DMS53 treated with DMSO at 0.1 percent for 48 hours (cell line): ENCODE measurements around the gene ZNF841.
"Not testable (repeated sequence)": the region's sequence is repeated elsewhere in the genome, so short reads cannot be mapped to it uniquely, and the experiment has no call there.

Experiments used
- DNase-seq: peaks from one replicate; lab custom pipeline; 2025; ENCODE audit not compliant: unreplicated experiment; lab: John Stamatoyannopoulos, UW

ZNF841 gene

DNA sequence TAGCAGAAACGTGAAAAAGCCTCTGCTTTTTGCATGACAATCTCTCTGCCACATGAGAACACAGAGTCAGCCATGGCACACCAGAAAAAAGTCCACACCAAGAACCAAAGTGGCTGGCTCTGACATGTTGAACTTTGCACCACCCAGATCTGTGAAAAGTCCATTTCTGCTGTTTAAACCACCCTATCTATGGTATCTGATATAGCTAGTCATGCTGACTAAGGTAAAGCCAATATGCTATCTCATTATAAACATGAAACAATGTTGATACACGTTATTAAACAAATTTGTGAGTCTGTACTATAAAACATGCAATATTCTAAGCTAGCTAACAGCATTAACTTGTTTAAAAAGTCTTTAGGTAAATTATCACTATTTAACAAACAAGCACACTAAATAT lies 25.9 kb downstream of the ZNF841 start:
- no peak for DNase-seq

DNA sequence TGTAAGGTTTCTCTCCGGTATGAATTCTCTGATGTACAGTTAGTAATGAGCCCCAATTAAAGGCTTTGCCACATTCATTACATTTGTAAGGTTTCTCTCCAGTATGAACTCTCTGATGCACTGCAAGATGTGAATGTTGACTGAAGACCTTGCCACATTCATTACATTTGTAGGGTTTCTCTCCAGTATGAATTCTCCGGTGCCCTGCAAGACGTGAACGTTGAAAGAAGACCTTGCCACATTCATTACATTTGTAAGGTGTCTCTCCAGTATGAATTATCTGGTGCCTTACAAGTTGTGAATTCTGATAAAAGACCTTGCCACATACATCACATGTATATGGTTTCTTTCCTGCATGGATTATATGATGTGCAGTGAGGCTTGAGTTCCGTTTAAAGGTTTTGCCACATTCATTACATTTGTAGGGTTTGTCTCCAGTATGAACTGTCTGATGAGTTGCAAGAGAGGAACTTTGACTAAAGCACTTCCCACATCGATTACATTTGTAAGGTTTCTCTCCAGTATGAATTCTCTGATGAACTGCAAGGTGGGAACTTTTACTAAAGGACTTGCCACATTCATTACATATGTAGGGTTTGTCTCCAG lies 29.2 kb downstream of the ZNF841 start:
- no peak for DNase-seq

DNA sequence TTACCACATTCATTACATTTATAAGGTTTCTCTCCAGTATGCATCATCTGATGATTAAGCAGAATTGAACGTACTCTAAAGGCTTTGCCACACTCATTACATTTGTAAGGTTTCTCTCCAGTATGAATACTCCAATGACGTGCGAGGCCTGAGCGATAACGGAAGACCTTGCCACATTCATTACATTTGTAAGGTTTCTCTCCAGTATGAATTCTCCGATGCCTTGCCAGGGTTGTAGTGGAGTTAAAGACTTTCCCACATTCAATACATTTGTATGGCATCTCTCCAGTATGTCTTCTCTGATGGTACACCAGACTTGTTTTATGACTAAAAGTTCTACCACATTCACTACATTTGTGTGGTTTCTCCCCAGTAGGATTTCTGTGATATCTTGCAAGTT lies 30.2 kb downstream of the ZNF841 start:
- no peak for DNase-seq

DNA sequence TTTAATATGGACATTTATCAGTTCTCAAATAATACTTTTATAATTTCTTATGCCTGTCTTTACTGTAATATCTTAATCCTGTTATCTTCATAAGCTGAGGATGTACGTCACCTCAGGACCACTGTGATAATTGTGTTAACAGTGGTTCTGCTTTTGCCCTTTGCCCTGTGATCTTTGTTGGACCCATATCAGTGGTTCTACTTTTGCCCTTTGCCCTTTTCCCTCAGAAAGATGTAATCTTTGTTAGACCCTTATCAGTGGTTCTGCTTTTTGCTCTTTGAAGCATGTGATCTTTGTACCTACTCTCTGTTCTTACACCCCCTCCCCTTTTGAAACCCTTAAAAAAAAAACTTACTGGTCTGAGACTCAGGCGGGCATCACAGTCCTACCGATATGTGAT lies 39.1 kb downstream of the ZNF841 start:
- not testable (repeated sequence) for DNase-seq

DNA sequence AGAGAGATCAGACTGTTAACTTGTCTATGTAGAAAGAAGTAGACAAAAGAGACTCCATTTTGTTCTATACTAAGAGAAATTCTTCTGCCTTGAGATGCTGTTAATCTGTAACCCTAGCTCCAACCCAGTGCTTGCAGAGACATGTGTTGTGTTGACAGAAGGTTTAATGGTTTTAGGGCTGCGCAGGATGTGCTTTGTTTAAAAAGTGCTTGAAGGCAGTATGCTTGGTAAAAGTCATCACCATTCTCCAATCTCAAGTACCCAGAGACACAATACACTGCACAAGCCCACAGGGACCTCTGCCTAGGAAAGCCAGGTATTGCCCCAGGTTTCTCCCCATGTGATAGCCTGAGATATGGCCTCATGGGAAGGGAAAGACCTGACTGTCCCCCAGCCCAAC lies 43.8 kb downstream of the ZNF841 start:
- DNase-seq: peak; percentile 89

DNA sequence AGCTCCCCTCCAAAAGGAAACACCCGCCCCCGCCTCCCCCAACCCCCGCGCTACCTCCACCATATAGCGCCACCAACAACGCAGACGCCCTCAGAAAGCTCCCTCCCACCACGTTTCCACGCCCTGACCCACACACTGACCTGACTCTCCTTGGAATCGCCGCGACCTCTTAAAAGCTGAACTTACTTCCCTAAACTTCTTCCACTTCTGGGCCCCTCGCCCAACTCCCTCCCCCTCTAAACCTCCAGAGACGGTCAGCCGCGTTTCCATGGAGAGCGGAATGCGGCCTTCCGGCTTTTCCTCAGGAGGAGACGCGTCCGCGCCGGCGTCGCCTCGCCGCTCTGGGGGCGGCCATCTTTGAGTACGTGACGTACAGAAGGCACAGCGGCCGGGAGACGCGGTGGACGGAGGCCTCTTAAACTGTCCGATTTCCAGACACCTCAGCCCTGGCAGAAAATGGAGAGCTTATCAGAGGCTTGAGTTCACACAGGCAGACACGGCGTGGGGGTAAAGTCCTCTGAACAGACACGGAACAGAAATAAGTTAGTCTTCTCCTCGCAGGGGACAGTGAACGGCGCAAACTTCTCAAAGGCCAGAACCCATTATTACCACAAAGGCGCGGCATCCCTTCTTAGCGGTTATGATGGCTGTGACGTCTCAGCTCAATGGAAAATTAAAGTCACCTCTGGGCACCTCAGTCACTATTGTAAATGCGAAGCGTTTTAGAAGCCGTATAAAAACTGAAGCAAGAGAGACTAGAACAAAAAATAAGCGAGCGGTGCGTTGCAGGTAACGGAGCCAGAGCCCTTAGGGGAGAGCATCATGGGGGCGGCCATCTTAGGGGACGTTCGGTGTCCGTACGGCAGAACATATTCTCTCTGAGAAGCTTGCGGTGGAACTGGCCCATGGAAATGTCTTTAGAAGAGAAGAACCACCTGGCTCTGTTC lies 46.7 kb downstream of the ZNF841 start, which contains the start of gene ZNF432:
ZNF432 (minus strand) TSS at position 284 of the 947 bp plus-strand sequence. CDS start 1,970 bp downstream, outside the sequence.
- peak; percentile 81 for DNase-seq

DNA sequence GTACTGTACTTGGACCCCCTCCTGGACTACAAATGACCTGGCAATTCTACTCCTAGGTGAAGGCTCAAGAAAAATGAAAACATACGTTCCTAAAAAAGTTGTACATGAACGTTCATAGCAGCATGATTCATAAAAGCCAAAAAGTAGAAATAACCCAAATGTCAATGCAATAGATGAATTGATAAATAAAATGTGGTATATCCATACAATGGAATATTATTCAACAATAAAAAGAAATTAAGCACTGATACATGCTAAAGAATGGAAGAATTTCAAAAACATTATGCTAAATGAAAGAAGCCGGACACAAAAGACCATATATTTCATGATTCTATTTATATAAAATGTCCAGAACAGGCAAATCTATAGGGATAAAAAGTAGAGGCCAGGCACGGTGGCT lies 56.4 kb downstream of the ZNF841 start:
- no peak for DNase-seq

DNA sequence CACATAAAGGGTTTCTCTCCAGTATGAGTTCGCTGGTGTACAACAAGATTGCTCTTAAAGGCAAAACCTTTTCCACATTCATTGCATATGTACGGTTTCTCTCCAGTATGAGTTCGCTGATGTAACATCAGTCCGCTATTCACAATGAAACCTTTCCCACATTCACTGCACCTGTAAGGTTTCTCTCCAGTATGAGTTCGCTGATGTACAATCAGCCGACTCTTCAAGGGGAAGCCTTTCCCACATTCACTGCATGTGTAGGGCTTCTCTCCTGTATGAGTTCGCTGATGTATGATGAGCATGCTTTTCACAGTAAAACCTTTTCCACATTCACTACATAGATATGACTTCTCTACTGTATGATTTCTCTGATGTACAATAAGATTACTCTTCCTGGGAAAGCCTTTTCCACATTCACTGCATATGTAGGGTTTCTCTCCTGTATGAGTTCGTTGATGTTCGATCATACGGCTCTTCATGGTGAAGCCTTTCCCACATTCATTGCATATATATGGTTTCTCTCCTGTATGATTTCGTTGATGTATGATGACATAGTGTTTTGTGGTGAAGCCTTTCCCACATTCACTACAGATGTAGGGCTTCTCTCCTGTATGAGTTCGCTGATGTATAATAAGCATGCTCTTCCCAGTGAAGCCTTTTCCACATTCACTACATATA lies 61.4 kb downstream of the ZNF841 start:
- no peak for DNase-seq

DNA sequence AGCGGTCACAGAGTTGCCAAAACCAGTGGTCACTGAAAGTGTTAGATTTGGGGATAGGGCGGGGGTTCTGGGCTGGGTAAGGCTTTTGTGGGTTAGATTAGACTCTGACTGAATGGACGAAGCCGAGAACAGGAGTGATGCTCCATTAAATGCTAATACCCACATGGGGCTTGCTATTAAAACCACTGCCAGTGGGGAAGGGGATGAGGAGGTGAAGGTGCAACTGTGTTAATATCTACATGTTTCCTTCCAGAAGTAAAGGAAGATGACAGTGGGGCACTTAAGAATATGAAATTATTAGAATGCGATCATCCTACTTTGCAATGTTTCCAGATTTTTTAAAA lies 66.8 kb downstream of the ZNF841 start:
- DNase-seq: peak; percentile 56

DNA sequence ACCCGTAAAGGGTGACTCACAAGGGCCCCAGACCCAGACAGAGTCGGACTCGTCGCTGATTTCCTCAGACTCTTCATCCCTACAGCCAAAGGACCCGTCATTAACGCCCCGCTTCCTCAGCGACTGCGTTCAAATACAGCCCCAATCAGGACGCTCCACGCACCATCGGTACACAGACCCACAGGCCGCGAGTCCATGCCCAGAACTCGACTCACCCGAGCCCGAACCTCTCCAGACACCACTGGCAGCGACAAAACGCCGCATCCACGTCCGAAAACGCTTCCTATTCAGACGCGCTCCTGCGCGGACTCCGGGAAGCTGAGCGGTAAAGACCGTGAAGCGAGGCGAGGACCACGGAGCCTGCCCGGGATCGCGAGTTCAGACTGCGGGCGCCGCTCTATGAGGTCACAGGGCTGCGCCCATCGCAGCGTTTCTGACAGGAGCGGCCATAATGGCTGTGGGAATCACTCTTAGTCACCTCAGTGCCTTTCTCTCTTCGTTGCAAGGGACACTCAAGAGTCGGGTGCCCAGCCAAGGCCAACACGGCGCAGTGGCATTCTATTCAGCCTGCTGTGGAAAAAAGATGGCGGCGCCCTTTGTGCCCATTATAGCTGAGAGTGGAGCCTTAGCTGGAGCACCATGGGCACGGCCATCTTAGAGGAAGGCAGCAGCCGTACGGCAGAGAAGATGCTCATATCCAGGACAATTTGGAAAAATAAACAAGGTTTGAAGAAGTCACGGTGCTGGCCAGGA lies 67.4 kb downstream of the ZNF841 start, which contains the start of gene ZNF614:
ZNF614 (minus strand) TSS at position 353 of the 753 bp plus-strand sequence. CDS start 2,634 bp downstream, outside the sequence.
- DNase-seq: peak; percentile 79

DNA sequence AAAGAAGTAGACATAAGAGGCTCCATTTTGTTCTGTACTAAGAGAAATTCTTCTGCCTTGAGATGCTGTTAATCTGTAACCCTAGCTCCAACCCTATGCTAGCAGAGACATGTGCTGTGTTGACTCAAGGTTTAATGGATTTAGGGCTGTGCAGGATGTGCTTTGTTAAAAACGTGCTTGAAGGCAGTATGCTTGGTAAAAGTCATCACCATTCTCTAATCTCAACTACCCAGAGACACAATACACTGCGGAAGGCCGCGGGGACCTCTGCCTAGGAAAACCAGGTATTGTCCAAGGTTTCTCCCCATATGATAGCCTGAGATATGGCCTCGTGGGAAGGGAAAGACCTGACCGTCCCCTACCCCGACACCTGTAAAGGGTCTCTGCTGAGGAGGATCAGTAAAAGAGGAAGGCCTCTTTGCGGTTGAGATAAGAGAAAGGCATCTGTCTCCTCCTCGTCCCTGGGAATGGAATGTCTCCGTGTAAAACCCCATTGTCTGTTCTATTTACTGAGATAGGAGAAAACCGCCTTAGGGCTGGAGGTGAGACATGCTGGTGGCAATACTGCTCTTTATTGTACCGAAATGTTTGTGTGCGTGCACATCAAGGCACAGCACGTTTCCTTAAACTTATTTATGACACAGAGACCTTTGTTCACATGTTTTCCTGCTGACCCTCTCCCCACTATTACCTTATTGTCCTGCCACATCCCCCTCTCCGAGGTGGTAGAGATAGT lies 69.1 kb downstream of the ZNF841 start:
- peak; percentile 70 for DNase-seq

DNA sequence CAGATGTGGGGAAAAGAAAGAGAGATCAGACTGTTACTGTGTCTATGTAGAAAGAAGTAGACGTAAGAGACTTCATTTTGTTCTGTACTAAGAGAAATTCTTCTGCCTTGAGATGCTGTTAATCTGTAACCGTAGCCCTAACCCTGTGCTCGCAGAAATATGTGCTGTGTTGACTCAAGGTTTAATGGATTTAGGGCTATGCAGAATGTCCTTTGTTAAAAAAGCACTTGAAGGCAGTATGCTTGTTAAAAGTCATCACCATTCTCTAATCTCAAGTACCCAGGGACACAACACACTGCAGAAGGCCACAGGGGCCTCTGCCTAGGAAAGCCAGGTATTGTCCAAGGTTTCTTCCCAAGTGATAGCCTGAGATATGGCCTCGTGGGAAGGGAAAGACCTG lies 71.1 kb downstream of the ZNF841 start:
- DNase-seq: peak; percentile 76

DNA sequence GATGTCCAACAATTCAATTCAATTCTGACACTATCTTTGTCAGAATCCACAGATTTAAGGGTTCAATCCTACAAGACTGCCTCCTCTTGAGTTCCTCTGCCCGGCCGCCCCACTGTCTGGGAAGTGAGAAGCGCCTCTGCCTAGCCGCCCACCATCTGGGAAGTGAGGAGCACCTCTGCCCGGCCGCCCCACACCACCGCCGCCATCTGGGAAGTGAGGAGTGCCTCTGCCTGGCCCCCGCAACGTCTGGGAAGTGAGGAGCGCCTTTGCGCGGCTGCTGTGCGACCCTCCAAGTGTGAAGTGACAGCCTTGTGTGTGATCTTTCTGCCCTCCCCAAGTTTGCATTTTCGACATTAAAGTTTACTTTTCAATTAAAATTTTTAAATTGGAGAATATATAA lies 73.4 kb downstream of the ZNF841 start:
- no peak for DNase-seq

DNA sequence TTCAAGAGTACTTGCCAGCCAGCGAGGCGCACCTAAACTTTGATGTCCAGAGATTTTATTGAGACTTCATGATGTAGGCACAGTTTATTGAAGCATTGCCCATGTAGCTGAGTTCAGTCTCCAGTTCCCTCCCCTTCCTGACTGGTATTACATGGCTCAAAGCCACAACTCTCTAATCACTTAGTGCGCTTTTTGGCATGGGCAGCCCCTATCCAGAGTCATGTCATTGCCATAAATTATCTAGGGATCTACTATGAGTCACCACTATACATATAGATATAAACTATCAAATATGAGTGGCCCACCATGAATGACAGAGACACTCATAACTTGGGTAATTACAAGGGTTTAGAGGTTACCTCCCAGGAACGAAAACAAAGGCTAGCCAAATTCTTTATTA lies 75.1 kb downstream of the ZNF841 start:
- no peak for DNase-seq
